Measurements from ENCODE around the gene BMS1.

DNA sequence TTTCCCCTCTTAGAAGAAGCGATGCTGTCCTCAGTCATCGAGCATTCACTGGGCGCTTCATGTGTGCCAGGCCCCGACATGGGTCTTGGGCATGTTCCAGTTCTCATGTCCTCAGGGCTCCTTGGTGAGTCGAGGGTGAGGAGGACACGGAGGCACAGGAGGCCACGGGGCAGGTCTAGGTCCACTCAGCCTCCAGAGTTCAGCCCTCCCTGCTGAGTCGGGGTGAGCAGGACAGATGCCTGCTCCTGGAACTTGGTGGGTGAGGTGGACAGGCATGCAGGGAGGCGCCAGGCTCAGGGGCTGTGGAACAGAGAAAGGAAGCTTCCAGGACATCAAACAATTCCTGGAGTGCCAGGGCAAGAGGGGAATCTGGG, 87.4 kb downstream of the BMS1 start:
- TF ChIP-seq, protein P1, sequence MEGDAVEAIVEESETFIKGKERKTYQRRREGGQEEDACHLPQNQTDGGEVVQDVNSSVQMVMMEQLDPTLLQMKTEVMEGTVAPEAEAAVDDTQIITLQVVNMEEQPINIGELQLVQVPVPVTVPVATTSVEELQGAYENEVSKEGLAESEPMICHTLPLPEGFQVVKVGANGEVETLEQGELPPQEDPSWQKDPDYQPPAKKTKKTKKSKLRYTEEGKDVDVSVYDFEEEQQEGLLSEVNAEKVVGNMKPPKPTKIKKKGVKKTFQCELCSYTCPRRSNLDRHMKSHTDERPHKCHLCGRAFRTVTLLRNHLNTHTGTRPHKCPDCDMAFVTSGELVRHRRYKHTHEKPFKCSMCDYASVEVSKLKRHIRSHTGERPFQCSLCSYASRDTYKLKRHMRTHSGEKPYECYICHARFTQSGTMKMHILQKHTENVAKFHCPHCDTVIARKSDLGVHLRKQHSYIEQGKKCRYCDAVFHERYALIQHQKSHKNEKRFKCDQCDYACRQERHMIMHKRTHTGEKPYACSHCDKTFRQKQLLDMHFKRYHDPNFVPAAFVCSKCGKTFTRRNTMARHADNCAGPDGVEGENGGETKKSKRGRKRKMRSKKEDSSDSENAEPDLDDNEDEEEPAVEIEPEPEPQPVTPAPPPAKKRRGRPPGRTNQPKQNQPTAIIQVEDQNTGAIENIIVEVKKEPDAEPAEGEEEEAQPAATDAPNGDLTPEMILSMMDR (IDR thresholded peaks at IDR 0.05): no peak
- TF ChIP-seq EP300 (IDR thresholded peaks at IDR 0.05) (no peak), POLR2A (IDR thresholded peaks at IDR 0.05) (no peak)
